ENCODE results near the gene MAT1A. TPM values are rescaled to one million over a fixed set of nuclear protein-coding genes. Genes with fewer than 3 reads are reported as not detected.

Gene MAT1A
- total and polyA plus RNA-seq, 2 of the 13 experiments (the other 11 are each of a cell fraction or from before 2014, with no cell fraction given): 57.1 to 76.9 TPM

GRCh38 chr10:80292607-80293239, 3.3 kb upstream of the MAT1A start (continued):
- TF ChIP-seq PATZ1 (CRISPR knock-in tag; IDR thresholded peaks at IDR 0.05) (0 out of 2 replicates have a peak, but pooled peaks have one; percentile 16), KAT7 (CRISPR knock-in tag; IDR thresholded peaks at IDR 0.05; ENCODE audit: borderline replicate concordance) (no peak), E2F1 (CRISPR knock-in tag; IDR thresholded peaks at IDR 0.05) (no peak), SOX13 (IDR thresholded peaks at IDR 0.05) (no peak), SOX13 (CRISPR knock-in tag; conservative IDR thresholded peaks at IDR 0.05 in 1 of 2, IDR thresholded peaks at IDR 0.05 in 1 of 2) (peak in 1 of 2 experiments; percentile 68; a peak in 2 of 4 replicates), CBX1 (IDR thresholded peaks at IDR 0.05; ENCODE audit: low read depth) (no peak), ZNF557 (CRISPR knock-in tag; IDR thresholded peaks at IDR 0.05) (no peak), NR2F6 (IDR thresholded peaks at IDR 0.05) (peak; percentile 67), NR2F6 (CRISPR knock-in tag; IDR thresholded peaks at IDR 0.05) (peak; percentile 73), RORA (CRISPR knock-in tag; IDR thresholded peaks at IDR 0.05) (no peak), ZNF513 (CRISPR knock-in tag; conservative IDR thresholded peaks at IDR 0.05) (no peak), ZNF503 (CRISPR knock-in tag; IDR thresholded peaks at IDR 0.05) (no peak), ZFP36L1 (CRISPR knock-in tag; IDR thresholded peaks at IDR 0.05) (no peak), ARID5B (CRISPR knock-in tag; IDR thresholded peaks at IDR 0.05) (peak; percentile 82), ZFP91 (CRISPR knock-in tag; IDR thresholded peaks at IDR 0.05; ENCODE audit: borderline replicate concordance) (no peak)

Measured in HepG2 (cell line).